Upper lobe of left lung (tissue), 4 donors: ENCODE data around the gene S100Z.

Source experiments
- EP300 ChIP-seq, 4 donors: sonication (generic); formaldehyde crosslinking; IDR thresholded peaks; one replicate each; pipeline ENCODE4 v1.5.1; 2017; ENCODE audit warnings: antibody characterized with exemption in 4 of 4, control low read depth in 2 of 4
- POLR2A ChIP-seq, 4 donors: fragments of 450-650 bp; IDR thresholded peaks; one replicate each; pipeline ENCODE4 v1.5.1; 2016 to 2017; ENCODE audit warnings: antibody characterized with exemption in 4 of 4, mild to moderate bottlenecking in 2 of 4
- POLR2AphosphoS5 ChIP-seq, 2 donors: sonication (generic); formaldehyde crosslinking; IDR thresholded peaks; one replicate each; pipeline ENCODE4 v1.5.1; 2017; ENCODE audit warnings: antibody characterized with exemption in 2 of 2
- TF ChIP-seq, protein P1 (sequence below), 6 experiments: fragments of 450-650 bp in 4 of 6; fragments of 200-600 bp in 2 of 6; sonication (generic) in 2 of 6; IDR thresholded peaks; one replicate each; pipeline ENCODE4 v1.5.1; 2016 to 2019; ENCODE audit warnings: antibody characterized with exemption in 6 of 6

DNA sequence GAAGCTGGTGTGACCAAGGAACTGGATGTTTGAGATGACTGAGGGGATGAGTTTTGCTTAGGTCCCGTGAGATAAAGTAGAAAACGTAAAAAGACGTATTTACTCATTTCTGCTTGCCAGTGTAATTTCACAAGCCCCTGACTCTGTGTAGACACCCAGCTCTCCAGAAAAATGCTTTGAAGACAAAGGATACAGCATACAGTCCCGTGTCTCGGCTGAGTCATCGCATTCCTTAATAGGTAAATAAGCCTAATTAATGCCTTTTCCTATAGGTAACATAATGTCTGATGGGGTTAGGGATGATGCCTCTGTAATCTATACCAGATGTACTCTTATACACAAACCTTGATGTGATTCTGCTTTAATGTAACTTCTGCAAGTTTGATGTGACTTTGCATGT is 20.2 kb downstream of the S100Z start:
- TF ChIP-seq, protein P1, sequence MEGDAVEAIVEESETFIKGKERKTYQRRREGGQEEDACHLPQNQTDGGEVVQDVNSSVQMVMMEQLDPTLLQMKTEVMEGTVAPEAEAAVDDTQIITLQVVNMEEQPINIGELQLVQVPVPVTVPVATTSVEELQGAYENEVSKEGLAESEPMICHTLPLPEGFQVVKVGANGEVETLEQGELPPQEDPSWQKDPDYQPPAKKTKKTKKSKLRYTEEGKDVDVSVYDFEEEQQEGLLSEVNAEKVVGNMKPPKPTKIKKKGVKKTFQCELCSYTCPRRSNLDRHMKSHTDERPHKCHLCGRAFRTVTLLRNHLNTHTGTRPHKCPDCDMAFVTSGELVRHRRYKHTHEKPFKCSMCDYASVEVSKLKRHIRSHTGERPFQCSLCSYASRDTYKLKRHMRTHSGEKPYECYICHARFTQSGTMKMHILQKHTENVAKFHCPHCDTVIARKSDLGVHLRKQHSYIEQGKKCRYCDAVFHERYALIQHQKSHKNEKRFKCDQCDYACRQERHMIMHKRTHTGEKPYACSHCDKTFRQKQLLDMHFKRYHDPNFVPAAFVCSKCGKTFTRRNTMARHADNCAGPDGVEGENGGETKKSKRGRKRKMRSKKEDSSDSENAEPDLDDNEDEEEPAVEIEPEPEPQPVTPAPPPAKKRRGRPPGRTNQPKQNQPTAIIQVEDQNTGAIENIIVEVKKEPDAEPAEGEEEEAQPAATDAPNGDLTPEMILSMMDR (IDR thresholded peaks at IDR 0.05): no peak
- no peak for TF ChIP-seq POLR2A (IDR thresholded peaks at IDR 0.05)
- no peak for TF ChIP-seq POLR2AphosphoS5 (IDR thresholded peaks at IDR 0.05)
- TF ChIP-seq EP300 (IDR thresholded peaks at IDR 0.05): no peak
